ENCODE measurements around the gene TNP2. TPM values are rescaled to one million over a fixed set of nuclear protein-coding genes. Genes with fewer than 3 reads are reported as not detected.
A peak's percentile ranks its signal among the peaks of the same experiment; 100 is the strongest.

TNP2 gene
- total and polyA plus RNA-seq, 9 of the 15 experiments (the other 6 are each of a cell fraction or from before 2014, with no cell fraction given): not detected

GRCh38 chr16:11253009-11253994 lies 15.8 kb downstream of the TNP2 start (continued):
- TF ChIP-seq PKNOX1 (IDR thresholded peaks at IDR 0.05) (no peak), KDM2B (CRISPR knock-in tag; IDR thresholded peaks at IDR 0.05) (no peak), CBFA2T2 (conservative IDR thresholded peaks at IDR 0.05) (0 out of 2 replicates have a peak, but pooled peaks have one; percentile 9), MEF2D (tag; conservative IDR thresholded peaks at IDR 0.05; ENCODE audit: low read depth) (no peak), ZNF592 (IDR thresholded peaks at IDR 0.05) (0 out of 2 replicates have a peak, but pooled peaks have one; percentile 41), BCOR (IDR thresholded peaks at IDR 0.05) (0 out of 2 replicates have a peak, but pooled peaks have one; percentile 4), ZNF696 (CRISPR knock-in tag; conservative IDR thresholded peaks at IDR 0.05) (no peak), COPS2 (conservative IDR thresholded peaks at IDR 0.05) (no peak), TAF1 (IDR thresholded peaks at IDR 0.05; ENCODE audit: control insufficient read depth, extremely low read depth, insufficient read depth, low read length, severe bottlenecking) (no peak), CBX3 (IDR thresholded peaks at IDR 0.05; ENCODE audit: borderline replicate concordance in 1 of 2, low read length in 2 of 2) (no peak), NUFIP1 (IDR thresholded peaks at IDR 0.05; ENCODE audit: partially characterized antibody) (no peak), E2F4 (CRISPR knock-in tag; IDR thresholded peaks at IDR 0.05; ENCODE audit: low read depth) (no peak), AFF4 (CRISPR knock-in tag; IDR thresholded peaks at IDR 0.05) (no peak), GABPA (tag; conservative IDR thresholded peaks at IDR 0.05; ENCODE audit: low read depth) (no peak), HDAC2 (IDR thresholded peaks at IDR 0.05) (0 out of 2 replicates have a peak, but pooled peaks have one; percentile 53), TCF3 (CRISPR knock-in tag; IDR thresholded peaks at IDR 0.05) (no peak), BRF1 (IDR thresholded peaks at IDR 0.05; ENCODE audit: borderline replicate concordance, extremely low read depth, insufficient read length) (no peak)

All from K562 (cell line).